Kidney epithelial cell (primary cell): Measurements from ENCODE around the gene GRIK4. TPM values are rescaled to one million over a fixed set of nuclear protein-coding genes. Genes with fewer than 3 reads are reported as not detected.

ENCODE experiments used
- DNase-seq: peaks from one replicate; pipeline ENCODE4 v3.0.0-alpha.2; 2010; ENCODE audit warnings: low read depth
- H3K27me3 ChIP-seq: 2 replicates; pipeline ENCODE4 v1.6.0; 2011; ENCODE audit warnings: low read length; ENCODE audit not compliant: control insufficient read depth, insufficient read depth
- H3K36me3 ChIP-seq: 2 replicates; pipeline ENCODE4 v1.5.1; 2011; ENCODE audit warnings: low read length; ENCODE audit not compliant: control insufficient read depth, insufficient read depth
- H3K4me3 ChIP-seq: 2 replicates; pipeline ENCODE4 v1.5.1; 2011; ENCODE audit warnings: low read depth, mild to moderate bottlenecking, control low read depth, low read length
- total RNA-seq: library from RNA; depleted of rRNA; stranded (reverse); fragments of >200 nt; gene quantifications from 2 replicates; pipeline ENCODE4 v1.2.3, GENCODE V29; 2015
- TF ChIP-seq, protein P1 (sequence below): IDR thresholded peaks from 2 replicates; pipeline ENCODE4 v1.5.1; 2011; ENCODE audit warnings: mild to moderate bottlenecking, moderate library complexity, low read length, control low read depth, inconsistent platforms; ENCODE audit not compliant: insufficient read depth, poor library complexity, severe bottlenecking

The GRIK4 gene
- total RNA-seq, 1 donor from 2014 or later = 0.17 TPM

GRCh38 chr11:120689596-120690275 lies 178.2 kb downstream of the GRIK4 start:
- no peak for DNase-seq
- Histone ChIP-seq H3K27me3 (peaks cover 10% of the 10 kb centered on the region), H3K4me3 (no peak overlapping the region), H3K36me3 (no peaks in the 10 kb centered on the region)
- TF ChIP-seq, protein P1, sequence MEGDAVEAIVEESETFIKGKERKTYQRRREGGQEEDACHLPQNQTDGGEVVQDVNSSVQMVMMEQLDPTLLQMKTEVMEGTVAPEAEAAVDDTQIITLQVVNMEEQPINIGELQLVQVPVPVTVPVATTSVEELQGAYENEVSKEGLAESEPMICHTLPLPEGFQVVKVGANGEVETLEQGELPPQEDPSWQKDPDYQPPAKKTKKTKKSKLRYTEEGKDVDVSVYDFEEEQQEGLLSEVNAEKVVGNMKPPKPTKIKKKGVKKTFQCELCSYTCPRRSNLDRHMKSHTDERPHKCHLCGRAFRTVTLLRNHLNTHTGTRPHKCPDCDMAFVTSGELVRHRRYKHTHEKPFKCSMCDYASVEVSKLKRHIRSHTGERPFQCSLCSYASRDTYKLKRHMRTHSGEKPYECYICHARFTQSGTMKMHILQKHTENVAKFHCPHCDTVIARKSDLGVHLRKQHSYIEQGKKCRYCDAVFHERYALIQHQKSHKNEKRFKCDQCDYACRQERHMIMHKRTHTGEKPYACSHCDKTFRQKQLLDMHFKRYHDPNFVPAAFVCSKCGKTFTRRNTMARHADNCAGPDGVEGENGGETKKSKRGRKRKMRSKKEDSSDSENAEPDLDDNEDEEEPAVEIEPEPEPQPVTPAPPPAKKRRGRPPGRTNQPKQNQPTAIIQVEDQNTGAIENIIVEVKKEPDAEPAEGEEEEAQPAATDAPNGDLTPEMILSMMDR = no peak

DNA sequence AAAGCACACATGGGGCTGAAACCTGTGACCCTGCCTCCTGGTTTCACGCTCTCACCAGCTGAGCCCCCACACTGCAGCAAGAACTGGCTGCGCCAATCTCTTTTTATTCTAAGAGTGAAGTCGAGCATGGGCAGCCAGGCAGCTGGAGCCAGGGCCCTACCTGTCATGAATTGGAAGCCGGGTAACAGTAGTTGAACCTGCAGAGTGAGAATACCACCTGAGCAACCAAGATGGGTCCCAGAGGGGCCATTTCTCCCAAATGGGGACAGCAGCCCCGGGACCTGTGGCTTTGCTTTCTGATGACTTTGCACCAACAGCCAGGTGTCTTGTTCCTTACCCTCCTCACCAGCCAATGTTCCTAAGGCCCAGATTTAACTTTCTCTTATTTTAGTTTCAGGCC lies 178.9 kb downstream of the GRIK4 start:
- Histone ChIP-seq H3K27me3 (peaks cover 9% of the 10 kb centered on the region), H3K36me3 (no peaks in the 10 kb centered on the region), H3K4me3 (no peak overlapping the region)
- no peak for DNase-seq
- TF ChIP-seq, protein P1 = no peak

DNA sequence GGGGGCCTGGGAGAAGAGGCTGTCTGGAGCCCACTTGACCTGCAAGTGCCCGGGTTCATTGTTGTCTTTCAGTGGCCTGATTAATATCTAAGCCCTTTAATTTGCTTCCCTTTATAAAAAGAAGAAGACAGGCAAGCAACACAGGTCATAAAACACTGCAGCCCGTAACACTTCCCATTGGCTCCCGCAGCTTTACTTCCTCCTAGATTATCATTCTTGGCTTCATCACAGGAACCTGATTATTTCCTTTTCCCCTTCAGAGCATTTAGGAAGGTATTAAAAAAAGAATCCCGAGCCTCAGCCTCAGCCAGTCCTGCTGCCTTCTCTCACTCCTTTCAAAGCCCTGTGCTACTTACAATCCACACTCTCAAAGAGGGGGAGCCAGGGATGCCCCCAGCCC lies 183.2 kb downstream of the GRIK4 start:
- Histone ChIP-seq H3K27me3 (peaks cover 2% of the 10 kb centered on the region), H3K36me3 (no peaks in the 10 kb centered on the region), H3K4me3 (no peak overlapping the region)
- TF ChIP-seq, protein P1 = no peak
- no peak for DNase-seq

DNA sequence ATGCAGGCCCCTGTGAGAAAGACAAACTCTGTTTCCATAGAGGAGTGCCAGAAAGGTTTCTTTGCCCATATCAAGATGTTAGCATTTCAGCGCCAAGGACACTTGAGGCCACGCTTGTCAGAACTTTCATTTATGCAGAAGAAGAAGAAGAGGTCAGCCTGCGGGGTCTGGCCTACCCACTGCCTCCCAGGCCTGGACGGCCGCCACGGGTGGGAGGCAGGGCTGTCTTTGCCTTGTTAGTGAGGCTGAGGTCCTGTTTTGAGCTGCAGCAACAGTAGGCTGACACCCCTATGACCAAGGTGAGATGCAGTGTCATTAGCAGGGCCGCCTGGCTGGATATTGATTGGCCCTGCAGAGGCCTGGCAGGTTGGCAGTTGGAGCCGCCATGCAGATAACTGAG lies 183.9 kb downstream of the GRIK4 start:
- DNase-seq = no peak
- peaks cover 2% of the 10 kb centered on the region for H3K27me3 ChIP-seq

DNA sequence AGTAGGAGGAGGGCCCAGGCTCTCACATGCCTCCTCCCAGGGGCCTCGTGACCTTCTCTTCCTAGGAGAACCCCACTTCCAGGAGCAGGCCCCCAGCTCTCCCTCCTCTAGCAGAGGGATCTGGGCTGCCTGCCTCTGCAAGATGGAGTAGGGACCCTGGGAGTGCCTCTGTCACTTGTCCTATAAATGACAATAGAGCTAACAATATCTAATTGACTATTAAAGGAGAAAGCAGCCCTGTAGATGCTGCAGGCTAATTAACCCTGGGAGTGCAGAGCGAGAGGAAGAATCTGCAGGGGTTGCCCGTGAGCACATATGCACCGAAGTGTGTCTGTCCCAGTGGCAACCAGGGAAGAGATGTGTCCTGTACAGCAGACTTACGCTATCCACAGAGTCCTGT lies 184.4 kb downstream of the GRIK4 start:
- TF ChIP-seq, protein P1 = no peak
- no peak for DNase-seq
- Histone ChIP-seq H3K27me3 (peaks cover 2% of the 10 kb centered on the region), H3K4me3 (no peak overlapping the region), H3K36me3 (no peaks in the 10 kb centered on the region)

More for the DNA sequence above, 183.9 kb downstream of the GRIK4 start:
- TF ChIP-seq, protein P1 = no peak
- Histone ChIP-seq H3K36me3 (no peaks in the 10 kb centered on the region), H3K4me3 (no peak overlapping the region)
